NCI-H748 (cell line): Measurements from ENCODE around the gene CSRP3.

Experiments used
- DNase-seq: peaks from one replicate; lab custom pipeline; 2025; ENCODE audit not compliant: unreplicated experiment; lab: John Stamatoyannopoulos, UW

Gene CSRP3

GRCh38 chr11:19191530-19192169 lies 10.1 kb downstream of the CSRP3 start:
- DNase-seq: no peak

- peak; percentile 90 for DNase-seq
These were observed 13.9 kb downstream of the CSRP3 start for GRCh38 chr11:19187833-19188258.

GRCh38 chr11:19187114-19187832 lies 14.5 kb downstream of the CSRP3 start:
- DNase-seq: no peak

- no peak for DNase-seq
These were observed 16.2 kb downstream of the CSRP3 start for GRCh38 chr11:19185516-19186052.

- DNase-seq: no peak
These were observed 16.7 kb downstream of the CSRP3 start for GRCh38 chr11:19185036-19185435.

- DNase-seq: no peak
These were observed 18.1 kb downstream of the CSRP3 start for GRCh38 chr11:19183646-19184045.

GRCh38 chr11:19181531-19182261 lies 20.1 kb downstream of the CSRP3 start:
- no peak for DNase-seq

GRCh38 chr11:19176629-19177186 lies 25.1 kb downstream of the CSRP3 start:
- no peak for DNase-seq

GRCh38 chr11:19173964-19174638 lies 27.7 kb downstream of the CSRP3 start:
- no peak for DNase-seq

- DNase-seq: no peak
These were observed 28.6 kb downstream of the CSRP3 start for GRCh38 chr11:19173004-19173689.

- DNase-seq: no peak
These were observed 33.7 kb downstream of the CSRP3 start for GRCh38 chr11:19168090-19168489.

- no peak for DNase-seq
These were observed 36.9 kb downstream of the CSRP3 start for GRCh38 chr11:19164881-19165280.

GRCh38 chr11:19164230-19164855 lies 37.4 kb downstream of the CSRP3 start:
- DNase-seq: peak; percentile 92

GRCh38 chr11:19163617-19164016 lies 38.2 kb downstream of the CSRP3 start:
- DNase-seq: no peak

- DNase-seq: no peak
These were observed 38.8 kb downstream of the CSRP3 start for GRCh38 chr11:19162951-19163505.

GRCh38 chr11:19161651-19162050 lies 40.1 kb downstream of the CSRP3 start:
- no peak for DNase-seq

GRCh38 chr11:19160847-19161246 lies 40.9 kb downstream of the CSRP3 start:
- DNase-seq: no peak

GRCh38 chr11:19156892-19157291 lies 44.9 kb downstream of the CSRP3 start:
- no peak for DNase-seq

GRCh38 chr11:19145319-19145718 lies 56.5 kb downstream of the CSRP3 start:
- no peak for DNase-seq
